Measurements from ENCODE around the gene LZTFL1. TPM values are rescaled to one million over a fixed set of nuclear protein-coding genes. Genes with fewer than 3 reads are reported as not detected.

Gene LZTFL1
- total and polyA plus RNA-seq, 2 donors (not counting 3 experiments of a cell fraction or from before 2014, with no cell fraction given) = 18.2 to 26.1 TPM

DNA sequence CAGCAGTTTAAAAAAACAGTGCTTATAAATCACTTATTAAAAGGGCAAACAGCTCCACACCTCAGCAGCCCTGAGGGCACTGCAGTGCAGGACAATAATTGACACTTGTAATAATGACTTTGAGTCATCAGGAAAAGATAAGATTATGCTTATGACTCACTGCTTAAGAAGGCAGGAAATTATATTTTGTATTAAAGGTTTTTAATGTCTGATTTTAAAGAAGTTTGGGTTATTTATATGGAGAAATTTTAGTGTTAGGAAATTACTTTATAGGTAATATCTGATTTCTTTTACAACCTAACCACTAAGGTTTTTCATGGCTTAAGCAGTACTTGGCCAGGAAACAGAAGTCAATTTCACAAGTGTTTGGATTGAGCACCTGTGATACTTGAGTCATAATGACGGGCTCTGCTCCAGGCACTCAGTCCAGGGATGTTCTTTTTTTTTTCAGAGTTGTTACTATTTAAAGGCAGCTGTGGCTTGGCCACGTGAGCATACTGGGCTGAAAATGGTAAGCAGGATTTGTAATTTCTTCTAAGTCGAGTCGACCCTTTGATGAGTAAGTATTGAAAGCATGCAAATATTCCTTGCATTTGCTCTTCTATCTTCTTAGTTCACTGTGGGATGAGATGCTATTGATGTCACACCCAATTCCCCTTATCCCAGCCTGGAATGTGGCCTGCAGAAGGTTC is 23.9 kb downstream of the LZTFL1 start:
- Histone ChIP-seq H3K9ac (replicated peaks; ENCODE audit: extremely low read depth, insufficient read depth, low read length) (no peak overlapping the region), H3K4me3 (replicated peaks in 1 of 3; ENCODE audit: insufficient read depth in 1 of 3, low read depth in 1 of 3, low read length in 3 of 3) (no peak overlapping the region), H3K27ac (ENCODE audit: insufficient read depth, low read depth, low read length) (peak overlapping the region; percentile 50), H3K36me3 (ENCODE audit: control insufficient read depth in 2 of 2, extremely low read depth in 1 of 2, insufficient read depth in 2 of 2, low read length in 2 of 2) (no peaks in the 10 kb centered on the region), H3K79me2 (ENCODE audit: control insufficient read depth, insufficient read depth, low read length) (no peaks in the 10 kb centered on the region), H3K9me1 (replicated peaks; ENCODE audit: control insufficient read depth, extremely low read depth, insufficient read depth, low read length) (no peaks in the 10 kb centered on the region), H3K9me3 (replicated peaks; ENCODE audit: control insufficient read depth, insufficient read depth, low read length) (no peaks in the 10 kb centered on the region), H3K4me2 (ENCODE audit: insufficient read depth, low read length) (peak overlapping the region; percentile 18), H2AFZ (ENCODE audit: low read depth, low read length) (no peak overlapping the region), H3K27me3 (ENCODE audit: control insufficient read depth in 2 of 2, insufficient read depth in 2 of 2, low read length in 2 of 2) (no peaks in the 10 kb centered on the region), H4K20me1 (replicated peaks; ENCODE audit: control insufficient read depth, extremely low read depth, insufficient read depth, low read length) (no peaks in the 10 kb centered on the region), H3K4me1 (ENCODE audit: control insufficient read depth, extremely low read depth, insufficient read depth, low read length) (peaks cover 15% of the 10 kb centered on the region)
- TF ChIP-seq, protein P1, sequence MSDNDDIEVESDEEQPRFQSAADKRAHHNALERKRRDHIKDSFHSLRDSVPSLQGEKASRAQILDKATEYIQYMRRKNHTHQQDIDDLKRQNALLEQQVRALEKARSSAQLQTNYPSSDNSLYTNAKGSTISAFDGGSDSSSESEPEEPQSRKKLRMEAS (IDR thresholded peaks at IDR 0.05; ENCODE audit: insufficient read depth, insufficient read length) = no peak
- TF ChIP-seq FOS (IDR thresholded peaks at IDR 0.05; ENCODE audit: borderline replicate concordance, insufficient read depth, low read length) = peak; percentile 87
- TF ChIP-seq JUN (IDR thresholded peaks at IDR 0.05; ENCODE audit: borderline replicate concordance, insufficient read depth, insufficient read length, low read depth) = peak; percentile 77
- peak; percentile 67 for TF ChIP-seq GATA2 (IDR thresholded peaks at IDR 0.05; ENCODE audit: insufficient read depth, insufficient read length, low read depth, low read length)
- peak; percentile 44 for TF ChIP-seq POLR2AphosphoS5 (IDR thresholded peaks at IDR 0.05; ENCODE audit: insufficient read depth, low read depth, low read length)
- no TSS peak for BruUV-seq (replicated peaks)
- dilution Hi-C loops (cut with MboI; ENCODE audit: extremely low pct_ligation_motif_present, low sequenced_read_pairs) = no loop called here
- FAIRE-seq = peak; percentile 92
- CTCF ChIA-PET = interaction anchor here (0.7 to 2.7 kb wide), 8 partner anchors 10 to 56 kb away, joined by 3 to 9 read pairs (median 4); partner anchors contain the start of gene LZTFL1
- intact Hi-C loops (cut with micrococcal nuclease) = loop anchor here (1.0 kb wide), 1 partner anchor 24 kb away; the partner anchor contains the start of gene LZTFL1
- POLR2A ChIA-PET = interaction anchor here (0.6 kb wide), 1 partner anchor 33 kb away, joined by 9 read pairs; no protein-coding TSS in a partner anchor
- peak; percentile 87 for DNase-seq (ENCODE audit: low read depth, low spot score)

DNA sequence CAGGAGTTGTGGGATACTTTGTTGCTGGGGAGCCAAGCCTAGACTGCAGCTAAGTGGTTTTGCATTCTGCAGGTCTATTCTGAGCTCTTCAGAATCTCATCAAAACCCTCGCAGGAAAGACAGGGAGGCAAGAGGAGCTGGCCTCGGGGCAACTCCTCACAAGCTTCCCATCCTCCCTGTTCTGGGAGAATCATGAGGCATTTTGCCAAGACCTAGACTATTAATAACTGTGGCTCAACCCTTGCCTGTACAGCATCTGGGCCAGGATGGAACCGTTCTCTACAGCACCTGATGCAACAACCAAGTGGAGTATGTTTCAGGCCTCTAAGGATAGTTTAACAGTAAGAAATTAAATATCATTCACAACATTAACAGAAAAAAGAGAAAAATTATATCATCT is 25.4 kb downstream of the LZTFL1 start:
- CTCF ChIA-PET = interaction anchor here (1.3 to 2.7 kb wide), 5 partner anchors 11 to 55 kb away, joined by 3 to 9 read pairs (median 7); partner anchors contain the start of gene LZTFL1
- no peak for DNase-seq (ENCODE audit: low read depth, low spot score)

More for the DNA sequence above, 25.4 kb downstream of the LZTFL1 start:
- no peaks in the 10 kb centered on the region for H3K9me3 ChIP-seq (replicated peaks; ENCODE audit: control insufficient read depth, insufficient read depth, low read length)
- FAIRE-seq = no peak
- POLR2A ChIA-PET = no interaction called here
- H3K9me1 ChIP-seq (replicated peaks; ENCODE audit: control insufficient read depth, extremely low read depth, insufficient read depth, low read length) = no peaks in the 10 kb centered on the region
- H3K4me2 ChIP-seq (ENCODE audit: insufficient read depth, low read length) = no peak overlapping the region
- BruUV-seq (replicated peaks) = no TSS peak
- no peak overlapping the region for H3K4me3 ChIP-seq (replicated peaks in 1 of 3; ENCODE audit: insufficient read depth in 1 of 3, low read depth in 1 of 3, low read length in 3 of 3)
- H4K20me1 ChIP-seq (replicated peaks; ENCODE audit: control insufficient read depth, extremely low read depth, insufficient read depth, low read length) = no peaks in the 10 kb centered on the region
- TF ChIP-seq, protein P2, sequence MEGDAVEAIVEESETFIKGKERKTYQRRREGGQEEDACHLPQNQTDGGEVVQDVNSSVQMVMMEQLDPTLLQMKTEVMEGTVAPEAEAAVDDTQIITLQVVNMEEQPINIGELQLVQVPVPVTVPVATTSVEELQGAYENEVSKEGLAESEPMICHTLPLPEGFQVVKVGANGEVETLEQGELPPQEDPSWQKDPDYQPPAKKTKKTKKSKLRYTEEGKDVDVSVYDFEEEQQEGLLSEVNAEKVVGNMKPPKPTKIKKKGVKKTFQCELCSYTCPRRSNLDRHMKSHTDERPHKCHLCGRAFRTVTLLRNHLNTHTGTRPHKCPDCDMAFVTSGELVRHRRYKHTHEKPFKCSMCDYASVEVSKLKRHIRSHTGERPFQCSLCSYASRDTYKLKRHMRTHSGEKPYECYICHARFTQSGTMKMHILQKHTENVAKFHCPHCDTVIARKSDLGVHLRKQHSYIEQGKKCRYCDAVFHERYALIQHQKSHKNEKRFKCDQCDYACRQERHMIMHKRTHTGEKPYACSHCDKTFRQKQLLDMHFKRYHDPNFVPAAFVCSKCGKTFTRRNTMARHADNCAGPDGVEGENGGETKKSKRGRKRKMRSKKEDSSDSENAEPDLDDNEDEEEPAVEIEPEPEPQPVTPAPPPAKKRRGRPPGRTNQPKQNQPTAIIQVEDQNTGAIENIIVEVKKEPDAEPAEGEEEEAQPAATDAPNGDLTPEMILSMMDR (IDR thresholded peaks at IDR 0.05; ENCODE audit: extremely low read depth in 1 of 2, insufficient read depth in 1 of 2, low read depth in 1 of 2, low read length in 2 of 2) = no peak
- TF ChIP-seq EZH2 (IDR thresholded peaks at IDR 0.05; ENCODE audit: borderline replicate concordance, low read depth, low read length, severe bottlenecking) = no peak
- TF ChIP-seq, protein P1 (IDR thresholded peaks at IDR 0.05; ENCODE audit: insufficient read depth, insufficient read length) = no peak
- H3K4me1 ChIP-seq (ENCODE audit: control insufficient read depth, extremely low read depth, insufficient read depth, low read length) = peaks cover 15% of the 10 kb centered on the region
- H3K27me3 ChIP-seq (ENCODE audit: control insufficient read depth in 2 of 2, insufficient read depth in 2 of 2, low read length in 2 of 2) = no peaks in the 10 kb centered on the region
- dilution Hi-C loops (cut with MboI; ENCODE audit: extremely low pct_ligation_motif_present, low sequenced_read_pairs) (no loop called here), intact Hi-C loops (cut with micrococcal nuclease) (no loop called here)
- H3K27ac ChIP-seq (ENCODE audit: insufficient read depth, low read depth, low read length) = no peak overlapping the region
- no peak overlapping the region for H2AFZ ChIP-seq (ENCODE audit: low read depth, low read length)
- H3K79me2 ChIP-seq (ENCODE audit: control insufficient read depth, insufficient read depth, low read length) = no peaks in the 10 kb centered on the region
- H3K36me3 ChIP-seq (ENCODE audit: control insufficient read depth in 2 of 2, extremely low read depth in 1 of 2, insufficient read depth in 2 of 2, low read length in 2 of 2) = no peaks in the 10 kb centered on the region
- H3K9ac ChIP-seq (replicated peaks; ENCODE audit: extremely low read depth, insufficient read depth, low read length) = no peak overlapping the region
